Activated T-helper 9 cell treated with anti-CD3 and anti-CD28 coated beads, Interleukin-2, amount 50 U/mL, for 16 hours (primary cell): ENCODE results near the gene CCDC38.
"Not testable (repeated sequence)": the region's sequence is repeated elsewhere in the genome, so short reads cannot be mapped to it uniquely, and the experiment has no call there.

Source experiments
- DNase-seq: peaks from one replicate; pipeline ENCODE4 v3.0.0-alpha.2; 2020; ENCODE audit warnings: low read depth

Gene CCDC38

GRCh38 chr12:95882080-95882479, 60.3 kb downstream of the CCDC38 start:
- no peak for DNase-seq

- DNase-seq = no peak
These were observed 61.0 kb downstream of the CCDC38 start for GRCh38 chr12:95881331-95881955.

- DNase-seq = no peak
These were observed 61.5 kb downstream of the CCDC38 start for GRCh38 chr12:95880895-95881294.

- DNase-seq = no peak
These were observed 64.8 kb downstream of the CCDC38 start for GRCh38 chr12:95877622-95878021.

- DNase-seq = no peak
These were observed 68.0 kb downstream of the CCDC38 start for GRCh38 chr12:95874452-95874851.

- no peak for DNase-seq
These were observed 71.5 kb downstream of the CCDC38 start for GRCh38 chr12:95870897-95871296.

GRCh38 chr12:95863337-95863736, 79.1 kb downstream of the CCDC38 start:
- DNase-seq = no peak

GRCh38 chr12:95862038-95862437, 80.4 kb downstream of the CCDC38 start:
- DNase-seq = no peak

GRCh38 chr12:95859947-95860850, 82.2 kb downstream of the CCDC38 start:
- no peak for DNase-seq

GRCh38 chr12:95859344-95859816, 83.0 kb downstream of the CCDC38 start:
- DNase-seq = no peak

GRCh38 chr12:95858451-95859343, 83.7 kb downstream of the CCDC38 start, which contains the start of gene SNRPF:
TSS of gene SNRPF (plus strand) at chr12:95858952. CDS start at chr12:95859074, 122 bp downstream.
- peak; percentile 85 for DNase-seq

- no peak for DNase-seq
These were observed 84.6 kb downstream of the CCDC38 start for GRCh38 chr12:95857799-95858198.

GRCh38 chr12:95857156-95857555, 85.3 kb downstream of the CCDC38 start:
- no peak for DNase-seq

GRCh38 chr12:95852133-95852532, 90.3 kb downstream of the CCDC38 start:
- no peak for DNase-seq

- no peak for DNase-seq
These were observed 90.8 kb downstream of the CCDC38 start for GRCh38 chr12:95851606-95852005.

- DNase-seq = no peak
These were observed 93.6 kb downstream of the CCDC38 start for GRCh38 chr12:95848575-95849388.

- DNase-seq = not testable (repeated sequence)
These were observed 100.0 kb downstream of the CCDC38 start for GRCh38 chr12:95842426-95842825.

GRCh38 chr12:95838125-95838524, 104.3 kb downstream of the CCDC38 start:
- no peak for DNase-seq

- no peak for DNase-seq
These were observed 105.0 kb downstream of the CCDC38 start for GRCh38 chr12:95837240-95838038.

- DNase-seq = no peak
These were observed 105.7 kb downstream of the CCDC38 start for GRCh38 chr12:95836630-95837239.
